Stimulated activated CD8-positive, alpha-beta memory T cell treated with anti-CD3 and anti-CD28 coated beads, Interleukin-15, amount 100 ng/mL, for 48 hours (primary cell): Measurements from ENCODE around the gene ATP5MC3.

Experiments used
- DNase-seq, 2 donors: peaks; one replicate each; pipeline ENCODE4 v3.0.0-alpha.2; 2020; ENCODE audit warnings: low read depth in 2 of 2

Gene ATP5MC3

DNA sequence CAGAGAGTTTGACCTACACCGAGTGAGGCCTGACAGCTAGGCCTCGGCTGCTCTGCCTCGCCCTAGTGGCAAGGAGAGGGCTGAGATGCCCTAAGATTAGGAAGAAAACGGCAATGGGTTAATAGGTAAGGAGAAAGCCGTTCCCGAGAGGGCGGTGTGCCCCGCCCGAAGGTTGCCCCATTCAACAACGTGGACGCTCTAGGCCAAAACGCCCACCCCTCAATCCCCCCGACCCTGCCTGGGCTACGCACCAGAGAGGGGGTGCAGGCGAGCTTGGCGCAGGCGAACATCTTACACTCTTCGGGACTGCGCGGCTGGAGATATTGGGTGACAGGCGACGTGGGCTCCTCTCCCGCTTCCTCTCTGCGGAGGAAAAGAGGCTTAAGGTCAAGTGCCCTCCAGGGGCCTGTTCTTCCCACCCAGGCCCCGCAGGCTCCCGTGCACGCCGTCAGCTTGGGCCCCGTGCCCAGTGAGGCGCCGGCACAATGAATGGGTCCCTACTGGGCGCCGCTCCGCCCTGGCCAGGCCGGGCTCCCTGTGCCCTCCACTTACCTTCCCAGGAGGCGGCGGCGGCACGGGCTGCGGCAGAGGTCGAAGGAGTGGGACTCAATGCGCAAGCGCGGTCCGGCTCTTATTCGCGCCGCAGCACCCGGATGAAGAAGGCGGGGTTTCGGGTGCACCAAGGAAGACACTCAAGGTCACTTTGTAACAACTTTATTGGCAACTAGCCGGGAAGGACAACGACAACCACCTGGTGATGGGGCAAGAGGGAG is at the start of gene ATP5MC3:
ATP5MC3 (minus strand) TSS at position 607 of the 773 bp plus-strand sequence; CDS start at position 290, 317 bp downstream.
- peak; percentile 85 to 88 for DNase-seq

DNA sequence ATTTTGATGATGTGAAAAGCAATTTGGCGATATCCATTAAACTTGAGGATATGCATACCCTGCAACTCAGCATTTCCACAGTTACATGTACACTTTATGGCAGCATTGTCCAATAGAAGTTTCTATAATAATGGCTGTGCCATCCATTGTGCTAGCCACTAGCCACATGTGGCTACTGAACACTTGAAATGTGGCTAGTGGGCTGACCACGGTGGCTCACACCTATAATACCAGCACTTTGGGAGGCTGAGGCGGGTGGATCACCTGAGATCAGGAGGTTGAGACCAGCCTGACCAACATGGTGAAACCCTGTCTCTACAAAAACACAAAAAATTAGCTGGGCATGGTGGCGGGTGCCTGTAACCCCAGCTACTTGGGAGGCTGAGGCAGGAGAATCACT is 47.1 kb upstream of the ATP5MC3 start:
- DNase-seq = peak in 1 of 2 donors; percentile 14

DNA sequence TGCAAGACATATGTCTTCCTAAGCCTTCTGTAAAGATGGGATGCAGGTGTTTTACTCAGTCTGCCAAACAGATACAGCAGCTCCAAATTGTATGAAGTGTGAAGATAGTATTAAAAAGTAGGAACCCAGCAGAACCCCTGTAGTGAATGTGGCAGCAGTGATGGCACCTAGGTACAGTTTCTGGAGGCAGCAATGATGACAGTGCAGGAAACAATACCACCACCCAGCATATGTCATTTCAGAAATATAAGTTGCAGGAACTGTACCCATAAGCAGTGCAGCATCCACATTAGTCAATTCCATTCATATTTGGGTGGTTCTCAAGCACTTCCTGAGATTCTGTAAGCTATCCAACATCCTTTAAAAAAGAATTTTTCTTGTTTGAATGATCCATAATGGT is 46.7 kb upstream of the ATP5MC3 start:
- no peak for DNase-seq

- DNase-seq = no peak
Measured at GRCh38 chr2:175227393-175227792, 45.9 kb upstream of the ATP5MC3 start.

GRCh38 chr2:175220075-175220474 is 38.6 kb upstream of the ATP5MC3 start:
- no peak for DNase-seq

DNA sequence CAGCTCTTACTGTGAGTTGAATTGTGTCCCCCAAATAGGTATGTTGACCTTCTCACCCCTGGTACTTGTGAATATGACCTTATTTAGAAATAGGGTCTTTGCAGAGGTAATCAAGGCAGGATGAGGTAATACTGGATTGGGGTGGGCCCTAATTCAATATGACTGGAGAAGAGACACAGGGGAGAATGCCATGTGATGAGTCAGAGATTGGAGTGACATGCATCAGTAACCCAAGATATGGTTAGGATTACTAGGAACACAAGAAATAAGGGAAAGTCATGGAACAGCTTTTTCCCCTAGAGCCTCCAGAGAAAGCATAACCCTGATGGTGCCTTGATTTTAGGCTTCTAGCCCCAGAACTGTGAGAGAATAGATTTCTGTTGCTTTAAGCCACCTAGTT is 37.0 kb upstream of the ATP5MC3 start:
- DNase-seq = no peak

- DNase-seq = no peak
Measured at GRCh38 chr2:175207741-175208438, 26.4 kb upstream of the ATP5MC3 start.

DNA sequence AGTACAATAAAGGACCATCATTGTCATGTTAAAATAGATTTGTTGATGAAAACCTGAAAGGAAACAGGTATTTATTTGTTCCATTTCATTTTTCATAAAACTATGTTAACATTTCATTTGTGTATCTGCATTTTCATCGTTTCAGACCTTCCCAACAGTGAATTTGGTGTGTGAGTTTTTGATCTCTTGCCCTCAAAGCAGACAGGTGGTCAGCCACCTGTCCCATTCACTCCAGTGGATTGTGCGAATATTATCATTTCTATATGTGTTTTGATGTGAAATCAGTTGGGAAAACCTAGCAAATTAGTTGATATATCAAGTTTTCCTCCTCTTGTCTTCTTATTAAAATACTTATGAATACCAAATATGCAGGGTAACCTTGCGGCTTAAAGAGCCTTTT is 25.4 kb upstream of the ATP5MC3 start:
- no peak for DNase-seq

GRCh38 chr2:175205523-175205922 is 24.0 kb upstream of the ATP5MC3 start:
- DNase-seq = no peak

DNA sequence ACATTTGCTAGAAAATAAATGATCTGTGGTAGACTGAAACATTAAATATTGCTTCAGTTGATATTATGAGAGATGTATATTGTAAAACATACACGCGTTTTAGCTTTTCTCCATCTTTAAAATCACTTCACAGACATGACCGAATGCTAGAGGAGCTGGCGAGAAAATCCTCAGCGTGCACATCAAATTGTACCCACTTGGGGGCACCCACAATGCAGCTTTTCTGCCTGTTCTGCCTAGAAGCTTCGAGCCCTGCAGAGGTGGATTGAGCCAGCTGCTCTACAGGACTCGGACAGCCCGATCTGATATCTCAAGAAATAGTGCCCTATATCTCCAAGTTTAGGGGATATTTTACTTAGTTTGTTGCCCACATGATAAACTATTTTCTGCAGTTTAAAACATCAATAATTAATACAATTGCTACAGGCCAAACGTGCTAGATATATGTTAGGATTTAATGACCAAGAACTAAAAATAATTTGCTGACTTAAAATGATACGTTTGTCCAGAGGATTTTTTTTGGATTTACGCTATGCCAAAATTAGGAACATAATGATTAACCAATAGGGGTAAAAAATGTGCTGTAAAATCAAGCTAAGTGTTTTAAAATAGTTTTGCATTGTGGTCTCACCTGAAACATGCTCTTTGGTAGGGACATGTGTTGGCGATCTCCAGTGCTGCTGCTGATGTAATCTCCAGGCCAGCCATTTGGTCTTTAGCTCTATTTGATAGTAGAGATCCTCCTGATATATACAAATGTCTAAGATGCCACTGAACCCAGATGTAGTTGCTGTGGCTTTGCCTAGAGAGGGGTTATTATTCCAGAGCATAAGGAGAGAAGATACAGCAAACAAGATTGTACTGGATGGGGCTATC is 22.3 kb upstream of the ATP5MC3 start:
- peak; percentile 36 to 44 for DNase-seq

- no peak for DNase-seq
Measured at GRCh38 chr2:175195012-175195411, 13.5 kb upstream of the ATP5MC3 start.

DNA sequence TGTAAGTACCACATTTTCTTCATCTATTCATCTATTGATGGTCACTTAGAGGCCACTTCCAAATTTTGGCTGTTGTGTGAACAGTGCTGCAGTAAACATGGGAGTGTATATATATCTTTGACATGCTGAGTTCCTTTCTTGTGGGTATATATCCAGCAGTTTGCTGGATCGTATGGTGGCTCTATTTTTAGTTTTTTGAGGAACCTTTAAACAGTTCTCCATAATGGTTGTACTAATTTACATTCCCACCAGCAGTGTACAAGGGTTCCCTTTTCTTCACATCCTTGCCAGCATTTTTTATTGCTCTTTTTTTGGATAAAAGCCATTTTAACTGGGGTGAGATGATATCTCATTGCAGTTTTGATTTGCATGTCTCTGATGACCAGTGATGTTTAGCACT is 7.3 kb upstream of the ATP5MC3 start:
- no peak for DNase-seq

DNA sequence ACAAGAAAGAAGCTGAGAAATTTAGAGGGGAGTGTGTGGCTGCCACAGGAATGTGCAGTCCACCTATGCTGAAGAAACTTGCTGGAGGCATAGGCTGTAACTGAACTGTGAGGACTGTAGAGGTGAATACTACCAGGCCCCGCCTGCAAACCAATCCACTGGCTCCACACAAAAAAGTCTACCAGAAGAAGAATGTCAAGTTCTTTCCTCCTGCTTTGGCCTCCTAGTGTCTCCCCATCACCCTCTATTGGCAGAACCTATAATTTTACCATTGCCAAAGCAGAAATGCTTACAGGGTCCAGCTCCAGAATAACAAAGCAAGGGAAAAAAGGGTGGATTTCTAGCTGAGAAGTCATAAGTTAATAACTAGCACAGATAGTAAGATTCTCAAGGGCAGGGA is 5.9 kb upstream of the ATP5MC3 start:
- DNase-seq = no peak

DNA sequence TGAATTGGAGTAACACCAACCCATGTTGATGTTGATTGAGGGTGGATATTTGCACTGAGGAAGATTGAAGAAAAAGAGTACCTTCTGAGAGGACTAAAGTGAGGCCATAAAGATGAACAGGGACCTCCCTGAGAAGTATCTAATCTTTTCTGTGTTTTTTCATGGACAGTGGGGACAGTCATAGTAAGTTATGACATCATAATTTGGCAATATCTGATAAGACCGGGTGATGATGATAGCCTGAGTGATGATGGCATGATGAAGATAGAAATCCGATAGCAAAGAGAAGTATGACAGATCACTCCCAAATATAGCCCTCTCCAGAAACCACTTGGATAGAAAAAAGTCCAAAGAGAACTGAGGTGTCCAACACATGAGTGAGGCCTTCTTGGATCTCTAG is 2.2 kb upstream of the ATP5MC3 start:
- no peak for DNase-seq

DNA sequence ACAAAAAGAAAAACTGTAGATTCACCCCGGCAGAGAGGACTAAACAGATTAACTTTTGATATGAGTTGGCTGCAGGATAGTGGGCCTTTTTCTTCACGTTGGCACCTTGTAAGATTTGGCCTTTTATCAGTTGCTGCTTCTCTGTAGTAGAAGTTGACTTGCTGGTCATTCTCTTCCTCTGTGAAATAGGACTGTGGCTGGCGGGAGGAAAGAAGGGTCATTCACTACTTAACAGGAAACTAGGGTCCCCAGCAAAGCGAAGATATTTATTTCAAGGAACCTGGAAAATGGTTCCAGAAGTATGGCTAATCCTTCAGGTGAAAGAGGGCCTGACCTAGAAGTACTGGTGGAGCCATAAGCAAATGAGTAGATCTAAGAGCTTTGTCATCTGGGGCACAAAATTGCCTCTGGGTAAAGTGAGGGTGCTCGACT is 383 bp upstream of the ATP5MC3 start:
- DNase-seq = no peak

DNA sequence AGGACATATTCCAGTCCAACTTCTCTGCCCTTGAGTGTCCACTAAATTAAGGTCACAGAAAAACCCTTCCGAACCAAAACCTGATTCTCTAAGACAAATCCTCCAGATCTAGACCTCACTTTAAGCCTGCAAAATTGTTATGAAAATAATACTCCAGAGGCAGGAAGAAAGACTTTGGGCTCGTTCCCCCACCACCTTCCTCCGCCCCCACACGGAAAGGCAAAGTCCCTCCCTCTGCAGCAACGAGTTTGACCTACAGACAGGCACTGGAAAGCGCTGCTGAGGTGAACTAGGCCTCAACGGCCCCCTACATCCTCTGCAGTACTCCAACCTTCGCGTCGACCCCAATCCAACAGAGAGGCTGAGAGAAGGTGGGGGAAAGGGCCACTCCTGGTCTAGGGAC is 808 bp downstream of the ATP5MC3 start:
- peak; percentile 38 to 47 for DNase-seq

DNA sequence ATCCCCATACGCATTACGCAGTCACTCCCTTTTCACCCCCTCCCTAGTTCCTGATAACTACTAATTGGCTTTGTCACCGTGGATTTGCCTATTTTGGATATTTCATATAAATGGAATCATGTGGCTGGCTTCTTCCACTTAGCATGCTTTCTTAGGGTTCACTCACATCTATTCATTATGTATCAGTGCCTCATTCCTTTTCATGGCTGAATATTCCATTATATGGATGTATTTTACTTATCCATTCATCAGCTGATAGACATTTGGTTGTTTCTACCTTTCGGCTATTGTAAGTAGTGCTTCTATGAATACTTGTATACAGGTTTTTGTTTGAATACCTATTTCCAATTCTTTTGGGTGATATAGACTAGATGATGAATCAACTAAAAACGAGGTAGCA is 4.9 kb downstream of the ATP5MC3 start:
- DNase-seq = no peak

GRCh38 chr2:175175896-175176295 is 5.6 kb downstream of the ATP5MC3 start:
- no peak for DNase-seq

GRCh38 chr2:175175320-175175719 is 6.2 kb downstream of the ATP5MC3 start:
- no peak for DNase-seq

GRCh38 chr2:175170659-175171304 is 10.7 kb downstream of the ATP5MC3 start:
- DNase-seq = no peak

DNA sequence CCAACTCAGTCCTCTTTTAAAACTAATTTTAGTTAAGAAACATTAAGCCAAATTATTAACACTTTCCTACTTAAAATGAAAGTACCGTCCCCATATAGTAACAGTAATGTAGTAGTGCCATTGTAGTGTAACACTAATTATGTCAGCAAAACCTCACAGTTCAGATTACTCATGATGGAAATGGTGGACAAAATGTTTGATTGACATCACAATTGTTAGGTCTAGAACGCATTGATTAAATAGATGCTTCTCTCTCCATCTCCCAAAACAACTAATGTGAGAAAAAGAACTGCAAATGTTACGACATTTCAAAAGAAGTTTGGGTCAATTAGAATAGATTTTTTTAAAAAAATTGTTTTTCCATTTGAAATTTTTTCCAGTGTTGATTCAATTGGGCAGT is 12.3 kb downstream of the ATP5MC3 start:
- no peak for DNase-seq

DNA sequence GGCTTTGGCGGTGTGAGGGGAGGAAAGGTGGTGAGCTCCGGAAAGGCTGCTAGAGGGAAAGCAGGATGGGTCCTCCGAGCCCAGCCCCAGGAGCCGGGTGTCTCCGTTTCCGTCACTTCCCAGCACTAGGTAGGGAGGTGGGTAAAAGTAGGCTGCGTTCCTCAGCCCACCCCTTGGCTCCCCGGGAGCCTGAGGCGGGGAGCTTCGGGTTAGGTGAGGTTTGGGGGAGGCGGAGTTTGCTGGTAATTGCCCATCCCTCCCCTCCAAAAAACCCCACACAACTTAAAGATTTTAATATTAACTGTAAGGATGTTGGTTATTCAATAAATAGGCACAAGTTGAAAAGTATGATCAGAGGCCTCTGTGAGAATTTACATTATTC is 13.0 kb downstream of the ATP5MC3 start:
- no peak for DNase-seq
